HepG2 (cell line): ENCODE data around the gene DNALI1.
"Not testable (repeated sequence)": the region's sequence is repeated elsewhere in the genome, so short reads cannot be mapped to it uniquely, and the experiment has no call there.

Experiments
- ATF1 ChIP-seq: IDR thresholded peaks from 2 replicates; pipeline ENCODE4 v1.6.1; 2016; ENCODE audit warnings: mild to moderate bottlenecking, control low read depth
- SRF ChIP-seq: IDR thresholded peaks from 2 replicates; pipeline ENCODE4 v1.6.1; 2011; ENCODE audit warnings: mild to moderate bottlenecking, low read depth, low read length, moderate library complexity
- TEF ChIP-seq: sonication (generic); formaldehyde crosslinking; IDR thresholded peaks from 2 replicates; pipeline ENCODE4 v1.5.0; 2020; ENCODE audit warnings: missing genetic modification reagents

- TF ChIP-seq TEF (CRISPR knock-in tag); SRF; ATF1 (CRISPR knock-in tag): not testable (repeated sequence)
These were observed 27.8 kb downstream of the DNALI1 start for GRCh38 chr1:37584544-37584943.
